K562 (cell line): Measurements from ENCODE around the gene PARD3B. TPM values are rescaled to one million over a fixed set of nuclear protein-coding genes. Genes with fewer than 3 reads are reported as not detected.

Source experiments
- ARID1B ChIP-seq: fragments of 450-650 bp; IDR thresholded peaks from 2 replicates; pipeline ENCODE4 v1.6.1; 2016; ENCODE audit warnings: antibody characterized with exemption, mild to moderate bottlenecking, inconsistent platforms
- CHD2 ChIP-seq: IDR thresholded peaks from 2 replicates; pipeline ENCODE4 v1.6.1; 2011; ENCODE audit warnings: low read depth, low read length
- HDAC2 ChIP-seq: fragments of 450-650 bp; IDR thresholded peaks from 2 replicates; pipeline ENCODE4 v1.6.1; 2016; ENCODE audit warnings: mild to moderate bottlenecking
- MTA3 ChIP-seq: fragments of 450-650 bp; formaldehyde crosslinking; IDR thresholded peaks from 2 replicates; pipeline ENCODE4 v1.6.1; 2017; ENCODE audit warnings: mild to moderate bottlenecking, borderline replicate concordance
- POLR2AphosphoS5 ChIP-seq: IDR thresholded peaks from 2 replicates; pipeline ENCODE4 v1.6.1; 2011; ENCODE audit warnings: mild to moderate bottlenecking, low read depth, low read length, moderate library complexity; ENCODE audit not compliant: control insufficient read depth, insufficient read depth
- RAD21 ChIP-seq, 2 experiments: fragments of 250-450 bp in 1 of 2; fragments of 450-650 bp in 1 of 2; sonication (Bioruptor Pico) in 1 of 2; formaldehyde crosslinking in 1 of 2; IDR thresholded peaks in 1 of 2; conservative IDR thresholded peaks in 1 of 2; 2 replicates each; pipeline versions ENCODE4 v1.4.0 to v1.8.0; 2020 to 2022; ENCODE audit warnings: mild to moderate bottlenecking in 2 of 2, moderate library complexity in 1 of 2
- SIN3B ChIP-seq: fragments of 450-650 bp; IDR thresholded peaks from 2 replicates; pipeline ENCODE4 v1.6.1; 2017; ENCODE audit warnings: low read depth, mild to moderate bottlenecking, moderate library complexity
- SRSF1 ChIP-seq: fragments of 200-400 bp; formaldehyde crosslinking; IDR thresholded peaks from 2 replicates; pipeline ENCODE4 v1.6.1; 2017; ENCODE audit warnings: mild to moderate bottlenecking, low read depth, low read length, moderate library complexity
- U2AF1 ChIP-seq: fragments of 200-400 bp; formaldehyde crosslinking; optimal IDR thresholded peaks from 2 replicates; pipeline ENCODE3; 2017; ENCODE audit warnings: mild to moderate bottlenecking, low read depth, low read length, moderate library complexity
- YBX1 ChIP-seq: fragments of 450-650 bp; IDR thresholded peaks from 2 replicates; pipeline ENCODE4 v1.7.1; 2016; ENCODE audit warnings: mild to moderate bottlenecking
- ZKSCAN3 ChIP-seq: fragments of 250-450 bp; sonication (Bioruptor Pico); IDR thresholded peaks from 2 replicates; pipeline ENCODE4 v1.4.0; 2020
- polyA plus RNA-seq, 8 experiments: library from polyadenylated mRNA; depleted of rRNA in 4 of 8; stranded (reverse) in 5 of 8; unstranded in 3 of 8; fragments of >200 nt; fragmentation: Nextera tagmentation in 2 of 8; fragmentation: Illumina TruSeq in 1 of 8; extraction: Ambion mirVana in 2 of 8; extraction: Trizol in 1 of 8; gene quantifications; 2 replicates each; pipeline versions ENCODE4 v1.2.1 to v1.2.3, GENCODE V29; 2011 to 2014; ENCODE audit warnings: inconsistent platforms in 1 of 8, missing spikeins in 1 of 8
- total RNA-seq, 7 experiments: library from RNA; depleted of rRNA in 6 of 7; stranded (reverse); fragments of >200 nt in 6 of 7; fragmentation: Illumina TruSeq in 2 of 7; extraction: Trizol in 2 of 7; gene quantifications; 2 replicates each; pipeline versions ENCODE4 v1.2.1 to v1.2.3, GENCODE V29; 2011 to 2021; ENCODE audit warnings: low replicate concordance in 1 of 7
- TF ChIP-seq, protein P1 (sequence below): sonication (generic); formaldehyde crosslinking; IDR thresholded peaks from 2 replicates; pipeline ENCODE4 v1.8.0; 2022; ENCODE audit warnings: missing genetic modification reagents, mild to moderate bottlenecking, moderate library complexity, borderline replicate concordance
- TF ChIP-seq, protein P2 (sequence below), 2 experiments: fragments of 450-650 bp in 1 of 2; sonication (generic) in 1 of 2; formaldehyde crosslinking in 1 of 2; IDR thresholded peaks; 2 replicates each; pipeline versions ENCODE4 v1.7.1 to v1.9.0; 2016 to 2022; ENCODE audit warnings: inconsistent platforms in 1 of 2, mild to moderate bottlenecking in 1 of 2, missing genetic modification reagents in 1 of 2
- TF ChIP-seq, protein P3 (sequence below), 2 experiments: IDR thresholded peaks; 2 replicates each; pipeline ENCODE4 v1.6.1; 2011; ENCODE audit warnings: borderline replicate concordance in 1 of 2, control low read depth in 1 of 2, low read depth in 1 of 2, low read length in 1 of 2, mild to moderate bottlenecking in 1 of 2, mixed read lengths in 1 of 2, moderate library complexity in 1 of 2; ENCODE audit not compliant: insufficient read depth in 1 of 2, insufficient read length in 1 of 2, poor library complexity in 1 of 2, severe bottlenecking in 1 of 2; ENCODE audit errors: extremely low read depth in 1 of 2

Gene PARD3B
- total and polyA plus RNA-seq, 9 of the 15 experiments (the other 6 are each of a cell fraction or from before 2014, with no cell fraction given), result 0.15 to 3.0 (median 1.1) TPM

DNA sequence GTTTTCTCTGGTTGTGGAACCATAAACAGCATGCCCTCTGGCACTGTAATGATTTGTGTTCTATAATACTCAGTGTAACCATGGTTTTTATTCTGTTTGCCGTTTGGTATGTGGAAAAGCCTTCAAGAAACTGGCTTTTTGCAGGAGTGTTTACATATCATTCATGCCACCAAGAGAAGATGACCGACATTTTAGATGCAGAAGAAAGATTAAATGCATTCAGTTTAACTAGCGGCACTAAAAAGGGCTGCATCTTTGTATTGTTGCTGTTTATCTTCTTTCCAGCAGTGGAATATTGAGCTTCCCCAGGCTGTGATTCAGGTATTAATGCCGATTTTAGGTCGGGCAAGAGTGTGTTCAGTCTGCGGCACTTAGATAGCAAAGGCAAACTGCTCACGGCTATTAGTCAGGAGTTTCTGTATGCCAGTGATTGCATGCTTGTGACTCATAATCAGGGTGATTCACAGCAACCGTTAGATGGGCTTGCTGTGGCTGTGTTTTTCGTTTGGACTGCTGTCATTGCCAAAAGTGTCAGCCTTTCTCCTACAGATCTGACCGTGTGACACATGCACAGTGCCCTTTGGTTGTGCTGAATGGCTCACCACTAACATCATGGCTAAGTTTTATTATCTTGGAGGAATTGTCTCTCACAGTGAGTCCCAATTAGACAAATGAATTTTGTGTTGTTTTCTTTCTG, 479.7 kb downstream of the PARD3B start (continued):
- no peak for TF ChIP-seq CHD2
- peak; percentile 98 for TF ChIP-seq HDAC2
- TF ChIP-seq, protein P1, sequence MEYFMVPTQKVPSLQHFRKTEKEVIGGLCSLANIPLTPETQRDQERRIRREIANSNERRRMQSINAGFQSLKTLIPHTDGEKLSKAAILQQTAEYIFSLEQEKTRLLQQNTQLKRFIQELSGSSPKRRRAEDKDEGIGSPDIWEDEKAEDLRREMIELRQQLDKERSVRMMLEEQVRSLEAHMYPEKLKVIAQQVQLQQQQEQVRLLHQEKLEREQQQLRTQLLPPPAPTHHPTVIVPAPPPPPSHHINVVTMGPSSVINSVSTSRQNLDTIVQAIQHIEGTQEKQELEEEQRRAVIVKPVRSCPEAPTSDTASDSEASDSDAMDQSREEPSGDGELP (CRISPR knock-in tag), result no peak
- TF ChIP-seq MTA3, result no peak
- no peak for TF ChIP-seq U2AF1
- TF ChIP-seq ARID1B, result peak; percentile 98
- TF ChIP-seq, protein P2, sequence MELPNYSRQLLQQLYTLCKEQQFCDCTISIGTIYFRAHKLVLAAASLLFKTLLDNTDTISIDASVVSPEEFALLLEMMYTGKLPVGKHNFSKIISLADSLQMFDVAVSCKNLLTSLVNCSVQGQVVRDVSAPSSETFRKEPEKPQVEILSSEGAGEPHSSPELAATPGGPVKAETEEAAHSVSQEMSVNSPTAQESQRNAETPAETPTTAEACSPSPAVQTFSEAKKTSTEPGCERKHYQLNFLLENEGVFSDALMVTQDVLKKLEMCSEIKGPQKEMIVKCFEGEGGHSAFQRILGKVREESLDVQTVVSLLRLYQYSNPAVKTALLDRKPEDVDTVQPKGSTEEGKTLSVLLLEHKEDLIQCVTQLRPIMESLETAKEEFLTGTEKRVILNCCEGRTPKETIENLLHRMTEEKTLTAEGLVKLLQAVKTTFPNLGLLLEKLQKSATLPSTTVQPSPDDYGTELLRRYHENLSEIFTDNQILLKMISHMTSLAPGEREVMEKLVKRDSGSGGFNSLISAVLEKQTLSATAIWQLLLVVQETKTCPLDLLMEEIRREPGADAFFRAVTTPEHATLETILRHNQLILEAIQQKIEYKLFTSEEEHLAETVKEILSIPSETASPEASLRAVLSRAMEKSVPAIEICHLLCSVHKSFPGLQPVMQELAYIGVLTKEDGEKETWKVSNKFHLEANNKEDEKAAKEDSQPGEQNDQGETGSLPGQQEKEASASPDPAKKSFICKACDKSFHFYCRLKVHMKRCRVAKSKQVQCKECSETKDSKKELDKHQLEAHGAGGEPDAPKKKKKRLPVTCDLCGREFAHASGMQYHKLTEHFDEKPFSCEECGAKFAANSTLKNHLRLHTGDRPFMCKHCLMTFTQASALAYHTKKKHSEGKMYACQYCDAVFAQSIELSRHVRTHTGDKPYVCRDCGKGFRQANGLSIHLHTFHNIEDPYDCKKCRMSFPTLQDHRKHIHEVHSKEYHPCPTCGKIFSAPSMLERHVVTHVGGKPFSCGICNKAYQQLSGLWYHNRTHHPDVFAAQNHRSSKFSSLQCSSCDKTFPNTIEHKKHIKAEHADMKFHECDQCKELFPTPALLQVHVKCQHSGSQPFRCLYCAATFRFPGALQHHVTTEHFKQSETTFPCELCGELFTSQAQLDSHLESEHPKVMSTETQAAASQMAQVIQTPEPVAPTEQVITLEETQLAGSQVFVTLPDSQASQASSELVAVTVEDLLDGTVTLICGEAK (IDR thresholded peaks at IDR 0.05), result no peak
- TF ChIP-seq, protein P2 (CRISPR knock-in tag; IDR thresholded peaks at IDR 0.05), result no peak
- no peak for TF ChIP-seq SRSF1
- TF ChIP-seq, protein P3, sequence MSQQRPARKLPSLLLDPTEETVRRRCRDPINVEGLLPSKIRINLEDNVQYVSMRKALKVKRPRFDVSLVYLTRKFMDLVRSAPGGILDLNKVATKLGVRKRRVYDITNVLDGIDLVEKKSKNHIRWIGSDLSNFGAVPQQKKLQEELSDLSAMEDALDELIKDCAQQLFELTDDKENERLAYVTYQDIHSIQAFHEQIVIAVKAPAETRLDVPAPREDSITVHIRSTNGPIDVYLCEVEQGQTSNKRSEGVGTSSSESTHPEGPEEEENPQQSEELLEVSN (IDR thresholded peaks at IDR 0.05; ENCODE audit: borderline replicate concordance in 1 of 2, extremely low read depth in 1 of 2, insufficient read depth in 1 of 2, insufficient read length in 1 of 2, low read depth in 1 of 2, low read length in 1 of 2, poor library complexity in 1 of 2, severe bottlenecking in 1 of 2), result no peak
- no peak for TF ChIP-seq SIN3B
- peak; percentile 95 for TF ChIP-seq POLR2AphosphoS5
- TF ChIP-seq RAD21 (CRISPR knock-in tag; conservative IDR thresholded peaks at IDR 0.05 in 1 of 2, IDR thresholded peaks at IDR 0.05 in 1 of 2), result 0 out of 4 replicates have a peak, but pooled peaks of 1 of the 2 experiments have one; percentile 13
- TF ChIP-seq YBX1, result no peak
- no peak for TF ChIP-seq ZKSCAN3 (CRISPR knock-in tag)
